OCI-LY1 (cell line): Measurements from ENCODE around the gene KLHL29.

Experiments
- CTCF ChIP-seq: fragments of 200-600 bp; sonication (generic), shearing (Covaris generic); IDR thresholded peaks from 2 replicates; pipeline ENCODE4 v1.5.1; 2017; ENCODE audit warnings: mild to moderate bottlenecking, antibody characterized with exemption, low read length, moderate library complexity, mixed read lengths
- EZH2 ChIP-seq: fragments of 200-600 bp; sonication (generic), shearing (Covaris generic); IDR thresholded peaks from 2 replicates; pipeline ENCODE4 v1.8.0; 2017; ENCODE audit warnings: borderline replicate concordance, mixed run types, mild to moderate bottlenecking, antibody characterized with exemption, low read length, moderate library complexity, mixed read lengths

- no peak for TF ChIP-seq CTCF
- TF ChIP-seq EZH2 = no peak
These were observed 222.0 kb downstream of the KLHL29 start for GRCh38 chr2:23606968-23607367.
